GM19193 (cell line): ENCODE results near the gene SYMPK.

Source experiments
- POLR2A ChIP-seq: IDR thresholded peaks from 4 replicates; pipeline ENCODE4 v1.6.1; 2011; ENCODE audit not compliant: insufficient read depth, insufficient read length; ENCODE audit errors: extremely low read depth

SYMPK gene

GRCh38 chr19:45815481-45816216 lies 47.3 kb downstream of the SYMPK start:
- TF ChIP-seq POLR2A = no peak

- TF ChIP-seq POLR2A = no peak
Measured at GRCh38 chr19:45814851-45815480, 48.0 kb downstream of the SYMPK start, which contains the start of gene RSPH6A. Gene RSPH6A, minus strand, starts transcription at chr19:45815308. Its CDS starts 132 bp downstream, at chr19:45815176.

GRCh38 chr19:45814166-45814780 lies 48.7 kb downstream of the SYMPK start:
- no peak for TF ChIP-seq POLR2A

- no peak for TF ChIP-seq POLR2A
Measured at GRCh38 chr19:45812297-45812696, 50.6 kb downstream of the SYMPK start.

DNA sequence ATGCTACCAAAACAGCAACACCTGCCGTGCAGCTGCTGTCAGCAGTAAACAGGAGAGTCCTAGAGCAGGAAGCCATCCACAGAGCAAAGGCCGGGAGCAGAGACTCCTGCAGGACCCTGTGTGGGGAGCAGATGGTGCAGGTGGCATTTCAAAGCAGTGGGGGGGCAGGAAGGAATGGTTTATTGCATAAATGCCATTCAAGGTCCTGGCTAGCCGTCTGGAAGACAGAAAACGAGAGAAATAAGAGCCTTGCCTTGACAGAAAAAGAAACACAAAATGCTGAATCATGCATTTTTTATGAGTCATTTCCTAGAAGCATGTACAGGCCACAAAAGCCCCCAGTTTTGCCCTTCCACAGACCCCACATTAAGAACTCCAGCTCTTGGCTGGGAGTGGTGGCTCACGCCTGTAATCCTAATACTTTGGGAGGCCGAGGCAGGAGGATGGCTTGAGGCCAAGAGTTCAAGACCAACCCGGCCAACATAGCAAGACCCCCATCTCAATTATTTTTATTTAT lies 53.2 kb downstream of the SYMPK start:
- TF ChIP-seq POLR2A = no peak

- no peak for TF ChIP-seq POLR2A
Measured at GRCh38 chr19:45805719-45806118, 57.2 kb downstream of the SYMPK start.

GRCh38 chr19:45804959-45805230 lies 58.1 kb downstream of the SYMPK start:
- no peak for TF ChIP-seq POLR2A

DNA sequence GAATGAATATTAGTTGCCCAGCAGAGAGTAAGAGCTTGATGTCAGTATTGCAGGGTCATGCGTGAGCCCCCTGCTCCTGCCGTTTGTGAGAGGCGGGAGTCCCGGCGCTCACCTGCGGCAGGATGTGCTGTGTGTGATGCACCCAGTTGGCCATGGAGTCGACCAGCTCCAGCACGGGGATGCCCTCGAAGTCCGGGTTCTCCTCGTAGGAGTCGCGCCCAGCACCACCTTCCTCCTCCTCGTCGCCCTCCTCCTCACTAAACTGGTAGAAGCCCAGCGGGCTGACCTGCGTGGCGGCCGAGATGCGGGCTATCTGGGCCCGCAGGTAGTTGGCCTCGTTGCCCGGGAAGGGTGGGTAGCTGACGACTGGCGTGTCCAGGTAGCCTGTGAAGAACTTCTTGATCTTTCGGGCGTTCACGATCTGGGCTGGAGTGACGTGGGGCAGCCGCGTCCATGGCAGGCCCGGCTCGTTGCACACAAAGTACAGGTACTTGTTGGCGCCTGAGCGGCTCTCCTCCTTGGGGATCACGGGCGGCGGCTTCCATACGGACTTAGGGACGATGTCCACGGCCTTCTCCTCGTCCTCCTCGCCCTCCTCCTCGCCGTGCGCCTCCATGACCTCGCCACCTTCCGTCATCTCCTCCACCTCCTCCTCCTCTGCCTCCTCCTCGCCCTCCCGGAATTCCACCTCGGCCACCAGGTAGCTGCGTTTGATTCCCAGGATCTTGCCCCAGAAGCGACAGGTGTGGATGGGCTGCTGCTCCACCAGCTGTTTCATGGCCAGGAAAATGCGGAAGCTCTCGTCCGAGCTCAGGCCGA lies 58.6 kb downstream of the SYMPK start:
- no peak for TF ChIP-seq POLR2A

GRCh38 chr19:45801603-45802175 lies 61.3 kb downstream of the SYMPK start:
- TF ChIP-seq POLR2A = no peak

DNA sequence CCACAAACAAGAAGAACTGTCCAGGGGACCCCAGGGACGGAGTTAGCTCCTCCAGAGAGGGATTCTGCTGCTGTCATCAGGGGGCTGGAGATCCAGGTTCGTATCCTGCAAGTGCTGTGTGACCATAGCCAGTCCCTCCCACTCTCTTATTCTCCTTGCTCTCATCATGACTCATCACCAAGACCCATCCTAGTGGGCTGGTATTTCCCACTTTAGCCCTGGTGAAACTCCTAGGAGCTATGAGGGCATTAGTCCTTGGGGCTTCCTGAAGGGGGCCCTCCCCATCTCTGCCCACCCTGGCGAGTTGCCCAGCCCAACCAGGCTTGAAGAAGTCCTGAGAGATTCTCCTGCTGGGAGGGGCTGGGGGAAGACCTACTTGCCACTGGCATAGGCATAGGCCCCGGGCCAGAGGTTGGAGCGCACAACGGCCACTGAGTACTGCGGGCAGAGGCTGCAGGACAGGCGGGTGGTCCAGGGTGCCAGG lies 62.8 kb downstream of the SYMPK start:
- TF ChIP-seq POLR2A = no peak

GRCh38 chr19:45798995-45799517 lies 63.9 kb downstream of the SYMPK start:
- TF ChIP-seq POLR2A = no peak

GRCh38 chr19:45794627-45795026 lies 68.3 kb downstream of the SYMPK start:
- TF ChIP-seq POLR2A = no peak

- no peak for TF ChIP-seq POLR2A
Measured at GRCh38 chr19:45793876-45794275, 69.1 kb downstream of the SYMPK start.

- no peak for TF ChIP-seq POLR2A
Measured at GRCh38 chr19:45793178-45793564, 69.8 kb downstream of the SYMPK start.
